Mesenteric fat pad (tissue), 1 donor: Measurements from ENCODE around the gene COQ8B. TPM values are rescaled to one million over a fixed set of nuclear protein-coding genes. Genes with fewer than 3 reads are reported as not detected.

Experiments
- DNase-seq: peaks from one replicate; pipeline ENCODE4 v3.0.0-alpha.2; 2020; ENCODE audit warnings: low spot score
- total RNA-seq: library from RNA; stranded (reverse); fragmentation: NEBNext Ultra II Directional; extraction: Animal tissue kit (Norgen Biotek cat#: 25700); gene quantifications from one replicate; pipeline ENCODE4 v1.2.1, GENCODE V29; 2021
- donor health status: DM: yes; HTN: yes; CAD: no.

Gene COQ8B
- total RNA-seq, 1 donor from 2014 or later: 16.8 TPM

- no peak for DNase-seq
Observed at GRCh38 chr19:40642051-40642706, 74.5 kb downstream of the COQ8B start.

Other genes starting within 250 kb of the COQ8B start
- 6.1 TPM for gene SPTBN4, start 249.9 kb downstream of the COQ8B start, total RNA-seq
- 54.3 TPM for gene SHKBP1, start 140.0 kb downstream of the COQ8B start, total RNA-seq
- 217 TPM for gene LTBP4, start 115.5 kb downstream of the COQ8B start, total RNA-seq
- 63.8 TPM for gene NUMBL, start 26.2 kb downstream of the COQ8B start, total RNA-seq
- 53.1 TPM for gene ITPKC, start 226 bp upstream of the COQ8B start, total RNA-seq
- gene ACTMAP, start 33.6 kb upstream of the COQ8B start, total RNA-seq: 5.6 TPM
- gene SNRPA, start 34.3 kb upstream of the COQ8B start, total RNA-seq: 41.3 TPM
- not detected for gene MIA, start 58.6 kb upstream of the COQ8B start, total RNA-seq
- 26.9 TPM for gene RAB4B, start 61.4 kb upstream of the COQ8B start, total RNA-seq
- gene EGLN2, start 82.3 kb upstream of the COQ8B start, total RNA-seq: 113 TPM
- 0.48 TPM for gene CYP2A6, start 133.6 kb upstream of the COQ8B start, total RNA-seq
- not detected for gene CYP2A7, start 165.3 kb upstream of the COQ8B start, total RNA-seq